GM12875 (cell line): ENCODE data around the gene SUN5.

Experiments
- H3K4me3 ChIP-seq: one replicate; pipeline ENCODE4 v1.5.1; 2011; ENCODE audit warnings: low read depth, low read length, control low read depth
- CTCF ChIP-seq: IDR thresholded peaks from 2 replicates; pipeline ENCODE4 v1.5.1; 2011; ENCODE audit warnings: low read depth, mild to moderate bottlenecking, control low read depth, inconsistent platforms, low read length, moderate library complexity, borderline replicate concordance; ENCODE audit not compliant: insufficient read depth

The SUN5 gene

DNA sequence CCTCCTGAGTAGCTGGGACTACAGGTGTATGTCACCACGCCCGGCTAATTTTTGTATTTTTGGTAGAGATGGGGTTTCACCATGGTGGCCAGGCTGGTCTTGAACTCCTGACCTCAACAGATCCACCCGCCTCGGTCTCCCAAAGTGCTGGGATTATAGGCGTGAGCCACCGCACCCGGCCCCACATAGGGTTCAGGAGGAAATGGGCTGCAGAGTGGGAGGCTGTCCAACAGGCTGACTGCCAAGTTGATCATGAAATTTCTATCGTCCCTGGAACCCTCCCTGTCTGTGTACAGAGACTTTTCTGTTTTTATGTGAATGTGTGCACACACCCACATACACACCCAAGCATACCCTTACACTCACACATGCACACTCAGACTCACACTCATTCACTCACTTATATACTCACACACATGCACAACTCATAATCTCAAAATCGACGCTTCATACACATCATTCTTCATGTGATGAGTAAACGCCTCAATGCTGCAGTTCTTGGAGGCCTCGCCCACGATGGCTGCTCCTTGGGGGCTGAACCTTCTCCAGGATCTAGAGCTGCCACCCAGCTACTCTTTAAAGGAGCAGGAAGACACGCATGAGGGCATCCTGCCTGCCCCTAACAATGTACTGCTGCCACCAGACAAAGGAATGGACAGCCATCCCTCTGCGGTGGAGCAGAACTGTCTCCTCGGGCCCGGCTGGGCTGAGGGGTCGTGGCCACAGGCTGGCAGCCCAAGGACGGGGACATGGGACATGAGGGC lies 35.6 kb downstream of the SUN5 start:
- TF ChIP-seq CTCF = no peak
- H3K4me3 ChIP-seq = no peak overlapping the region

DNA sequence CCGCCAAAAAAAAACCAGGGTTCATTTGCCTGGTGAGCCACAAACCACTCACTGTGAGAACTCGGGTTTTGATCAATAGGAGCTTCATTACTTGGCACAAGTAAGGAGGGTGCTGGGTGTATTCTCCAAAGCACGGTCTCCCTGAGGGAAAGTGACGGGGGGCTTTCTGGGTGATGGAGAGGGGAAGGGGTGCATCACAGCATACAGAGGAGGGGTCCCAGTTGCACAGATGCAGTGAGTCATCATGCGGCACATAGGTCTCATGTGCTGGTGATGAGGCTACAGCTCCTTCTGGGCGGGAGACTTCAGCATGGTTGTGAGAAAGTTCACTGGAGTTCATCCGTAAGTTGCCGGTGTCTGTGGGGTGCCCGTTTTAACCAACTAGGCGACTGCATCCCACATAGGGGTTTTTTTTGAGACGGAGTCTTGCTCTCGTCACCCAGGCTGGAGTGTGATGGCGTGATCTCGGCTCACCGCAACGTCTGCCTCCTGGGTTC lies 36.2 kb downstream of the SUN5 start:
- TF ChIP-seq CTCF = no peak
- H3K4me3 ChIP-seq = no peak overlapping the region

DNA sequence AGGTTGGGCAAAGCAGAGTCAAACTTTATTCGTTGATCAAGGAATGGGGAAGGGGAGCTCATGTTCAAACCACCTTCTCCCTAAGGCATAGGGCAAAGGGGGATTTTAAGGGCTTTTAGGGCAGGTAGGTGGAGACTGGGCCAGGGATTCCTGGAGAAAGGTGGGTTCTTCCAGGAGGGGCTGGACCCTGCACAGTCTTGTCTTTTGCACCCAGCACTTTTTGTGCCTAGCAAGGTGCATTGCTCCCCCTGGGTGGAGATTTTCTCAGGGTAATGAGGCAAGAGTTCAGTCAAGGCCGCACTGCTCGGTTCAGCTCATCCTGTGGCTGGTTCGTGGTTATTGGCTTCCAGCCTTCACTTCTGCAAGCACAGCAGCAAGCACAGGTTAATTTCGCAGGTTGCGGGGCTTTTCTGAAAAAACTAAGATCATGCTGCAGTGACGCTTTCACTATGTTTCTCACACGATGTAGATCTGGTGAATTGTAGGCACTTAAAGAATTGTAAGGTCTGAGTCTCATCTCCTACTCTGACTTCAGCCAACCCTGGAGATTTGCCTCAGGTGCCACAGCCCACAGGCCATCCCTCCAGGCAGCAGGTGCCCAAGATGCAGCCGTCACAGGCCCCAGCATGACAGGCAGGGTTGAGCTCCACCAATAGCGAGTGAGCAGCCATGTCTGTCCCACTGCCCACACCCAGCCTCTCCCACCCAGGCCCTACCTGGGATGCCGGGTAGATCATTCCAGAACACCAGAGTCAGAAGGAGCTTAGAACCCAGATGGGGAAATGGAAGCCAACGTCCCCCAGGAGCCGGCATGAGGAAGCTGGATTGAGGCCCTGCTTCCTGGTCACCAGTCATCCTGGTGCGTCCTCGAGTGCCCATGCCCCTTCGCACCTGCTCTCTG lies 37.1 kb downstream of the SUN5 start:
- no peak overlapping the region for H3K4me3 ChIP-seq
- no peak for TF ChIP-seq CTCF

DNA sequence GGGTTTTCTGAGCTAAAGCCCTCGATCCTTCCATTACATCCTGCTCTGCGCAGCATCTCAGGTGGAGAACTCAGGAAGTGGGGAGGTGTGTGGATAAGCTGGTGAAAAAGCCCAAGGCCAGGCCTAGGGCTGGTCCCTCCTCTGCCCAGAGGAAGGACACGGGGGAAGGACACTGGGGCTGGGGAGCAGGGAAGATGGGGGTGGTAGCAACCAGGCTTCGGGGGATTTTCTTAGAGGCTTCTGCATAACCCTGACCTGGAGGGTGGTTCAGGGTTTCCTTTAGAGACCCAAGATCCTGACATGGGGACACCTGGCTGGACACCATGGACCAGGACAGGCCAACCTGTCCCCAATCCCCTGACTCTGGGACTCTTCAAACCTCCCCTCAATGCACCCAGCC lies 37.9 kb downstream of the SUN5 start:
- no peak overlapping the region for H3K4me3 ChIP-seq
- no peak for TF ChIP-seq CTCF

- H3K4me3 ChIP-seq = no peak overlapping the region
- TF ChIP-seq CTCF = no peak
These were observed 38.5 kb downstream of the SUN5 start for GRCh38 chr20:32965581-32966373.

- TF ChIP-seq CTCF = no peak
- H3K4me3 ChIP-seq = no peak overlapping the region
These were observed 39.1 kb downstream of the SUN5 start for GRCh38 chr20:32965115-32965514.
